HCT116 (cell line): ENCODE data around the gene INPP4A. TPM values are rescaled to one million over a fixed set of nuclear protein-coding genes. Genes with fewer than 3 reads are reported as not detected.

ENCODE experiments used
- ATAC-seq: fragments of 200-7000 bp; cut with Tn5 transposase; 2 replicates; pipeline ENCODE4 v1.9.1; 2020; ENCODE audit warnings: mild to moderate bottlenecking, moderate library complexity
- BruUV-seq: library from RNA; stranded (reverse); fragments of 400-500 nt; replicated peaks from 2 replicates; lab custom pipeline; 2021; lab: Mats Ljungman, UMichigan
- CTCF ChIA-PET: fragments of 300-600 bp; sonication (Branson Sonifier 250); formaldehyde crosslinking; loops from one replicate; lab custom pipeline; 2021; ENCODE audit warnings: antibody characterized with exemption; lab: Charles Lee
- POLR2A ChIA-PET: fragments of 300-600, 350-600 bp; sonication (Branson Sonifier 250); formaldehyde crosslinking; loops from one replicate; lab custom pipeline; 2021; ENCODE audit warnings: antibody characterized with exemption; lab: Charles Lee
- RAD21 ChIA-PET, 2 experiments: fragments of 300-600 bp; sonication (Branson Sonifier 250); formaldehyde crosslinking; loops; one replicate each; lab custom pipeline; 2023; ENCODE audit warnings: low total read pairs in 2 of 2; ENCODE audit not compliant: uncharacterized antibody in 2 of 2, unreplicated experiment in 2 of 2, low non-redundant PET in 1 of 2; lab: Charles Lee
- DNase-seq: peaks from one replicate; pipeline ENCODE4 v3.0.0-alpha.2; 2010; ENCODE audit warnings: low read depth, low spot score
- H2AFZ ChIP-seq: fragments of 200-600 bp; shearing (Covaris generic), sonication (generic); 2 replicates; pipeline ENCODE4 v1.6.1; 2017; ENCODE audit warnings: low read depth, mixed run types, mixed read lengths, antibody characterized with exemption, low read length; ENCODE audit not compliant: poor library complexity, severe bottlenecking
- H3K27ac ChIP-seq: 2 replicates; pipeline ENCODE4 v1.5.1; 2012; ENCODE audit warnings: low read depth, low read length
- H3K27me3 ChIP-seq: fragments of 200-600 bp; sonication (generic); 2 replicates; pipeline ENCODE4 v1.6.1; 2016; ENCODE audit warnings: mixed run types, low read length, mixed read lengths; ENCODE audit not compliant: insufficient read depth
- H3K36me3 ChIP-seq, 2 experiments: fragments of 200-500 bp in 1 of 2; fragments of 200-600 bp in 1 of 2; sonication (Bioruptor generic) in 1 of 2; sonication (generic) in 1 of 2; 2 replicates each; pipeline versions ENCODE4 v1.5.1 to v1.6.1; 2014 to 2016; ENCODE audit warnings: low read length in 2 of 2, inconsistent platforms in 1 of 2, mixed read lengths in 1 of 2, mixed run types in 1 of 2; ENCODE audit not compliant: insufficient read depth in 2 of 2, control insufficient read depth in 1 of 2
- H3K4me1 ChIP-seq, 2 experiments: fragments of 200-600 bp in 1 of 2; sonication (generic) in 1 of 2; 2 replicates each; pipeline versions ENCODE4 v1.5.1 to v1.6.1; 2012 to 2017; ENCODE audit warnings: low read length in 2 of 2, inconsistent platforms in 1 of 2, mild to moderate bottlenecking in 1 of 2, mixed read lengths in 1 of 2, mixed run types in 1 of 2, moderate library complexity in 1 of 2; ENCODE audit not compliant: insufficient read depth in 2 of 2, control insufficient read depth in 1 of 2
- H3K4me2 ChIP-seq: fragments of 200-600 bp; sonication (generic); 2 replicates; pipeline ENCODE4 v1.6.1; 2017; ENCODE audit warnings: mixed run types, low read length, mixed read lengths
- H3K4me3 ChIP-seq, 2 experiments: fragments of 200-600 bp in 1 of 2; sonication (generic) in 1 of 2; replicated peaks in 1 of 2; 2 replicates each; pipeline ENCODE4 v1.5.1; 2011 to 2016; ENCODE audit warnings: low read length in 2 of 2, control low read depth in 1 of 2, low read depth in 1 of 2, mild to moderate bottlenecking in 1 of 2, mixed read lengths in 1 of 2, mixed run types in 1 of 2
- H3K79me2 ChIP-seq: fragments of 200-600 bp; sonication (generic); 2 replicates; pipeline ENCODE4 v1.6.1; 2017; ENCODE audit warnings: mild to moderate bottlenecking, mixed run types, low read length, moderate library complexity, mixed read lengths; ENCODE audit not compliant: insufficient read depth
- H3K9ac ChIP-seq: fragments of 200-600 bp; sonication (generic); 2 replicates; pipeline ENCODE4 v1.6.1; 2016; ENCODE audit warnings: low read length, mixed read lengths
- H3K9me2 ChIP-seq: fragments of 200-600 bp; sonication (generic), shearing (Covaris generic); 2 replicates; pipeline ENCODE4 v1.6.1; 2017; ENCODE audit warnings: mixed run types, mild to moderate bottlenecking, moderate library complexity; ENCODE audit not compliant: insufficient read depth
- H3K9me3 ChIP-seq, 2 experiments: fragments of 200-500 bp in 1 of 2; fragments of 200-600 bp in 1 of 2; sonication (Bioruptor generic) in 1 of 2; sonication (generic) in 1 of 2; 2 replicates each; pipeline ENCODE4 v1.6.1; 2014 to 2017; ENCODE audit warnings: low read length in 2 of 2, mixed read lengths in 2 of 2, inconsistent platforms in 1 of 2, low read depth in 1 of 2, mild to moderate bottlenecking in 1 of 2, mixed run types in 1 of 2, moderate library complexity in 1 of 2; ENCODE audit not compliant: control insufficient read depth in 1 of 2, insufficient read depth in 1 of 2
- H4K20me1 ChIP-seq: fragments of 200-600 bp; sonication (generic), shearing (Covaris generic); 2 replicates; pipeline ENCODE4 v1.6.1; 2017; ENCODE audit warnings: mixed run types, mild to moderate bottlenecking, moderate library complexity; ENCODE audit not compliant: insufficient read depth
- CEBPB ChIP-seq: IDR thresholded peaks from 2 replicates; pipeline ENCODE4 v1.6.1; 2012; ENCODE audit warnings: low read depth
- EGR1 ChIP-seq: IDR thresholded peaks from 2 replicates; pipeline ENCODE4 v1.6.1; 2012; ENCODE audit warnings: low read depth
- EZH2 ChIP-seq: fragments of 200-600 bp; sonication (generic); IDR thresholded peaks from 2 replicates; pipeline ENCODE4 v1.6.1; 2017; ENCODE audit warnings: antibody characterized with exemption, mixed run types
- FOSL1 ChIP-seq: IDR thresholded peaks from 2 replicates; pipeline ENCODE4 v1.6.1; 2012; ENCODE audit warnings: low read depth
- JUND ChIP-seq: IDR thresholded peaks from 2 replicates; pipeline ENCODE4 v1.6.1; 2012
- MAX ChIP-seq: IDR thresholded peaks from 2 replicates; pipeline ENCODE4 v1.6.1; 2012
- REST ChIP-seq: IDR thresholded peaks from 2 replicates; pipeline ENCODE4 v1.6.1; 2012; ENCODE audit warnings: low read depth
- SIN3A ChIP-seq: IDR thresholded peaks from 2 replicates; pipeline ENCODE4 v1.6.1; 2012; ENCODE audit warnings: low read depth
- SRF ChIP-seq: IDR thresholded peaks from 2 replicates; pipeline ENCODE4 v1.6.1; 2012; ENCODE audit warnings: low read depth
- TCF7L2 ChIP-seq: IDR thresholded peaks from 2 replicates; pipeline ENCODE4 v1.7.0; 2011; ENCODE audit warnings: borderline replicate concordance, inconsistent platforms; ENCODE audit not compliant: insufficient read depth, insufficient read length; ENCODE audit errors: extremely low read depth
- ZBTB33 ChIP-seq: IDR thresholded peaks from 2 replicates; pipeline ENCODE4 v1.6.1; 2011; ENCODE audit warnings: mild to moderate bottlenecking, low read length, moderate library complexity; ENCODE audit not compliant: insufficient replicate concordance; ENCODE audit errors: extremely low read depth
- ZNF274 ChIP-seq: fragments of 200-500 bp; sonication (Bioruptor generic); IDR thresholded peaks from 2 replicates; pipeline ENCODE4 v1.6.1; 2014; ENCODE audit warnings: mild to moderate bottlenecking, low read depth, low read length, inconsistent platforms
- intact Hi-C: fragments of 100-400 bp; cut with micrococcal nuclease; formaldehyde crosslinking; loops from 2 replicates; pipeline ENCODE4 v1.10.0; 2022
- total RNA-seq: library from RNA; stranded (reverse); gene quantifications from one replicate; pipeline ENCODE4 v1.2.1, GENCODE V29; 2021; ENCODE audit not compliant: unreplicated experiment

INPP4A gene
- total RNA-seq, 1 experiment from 2014 or later: 18.5 TPM

- Histone ChIP-seq H3K4me3 (no peak overlapping the region), H3K27me3 (no peaks in the 10 kb centered on the region), H3K4me2 (peak overlapping the region; percentile 10), H3K79me2 (peaks cover 17% of the 10 kb centered on the region; the same call in 1 of the 2 replicates), H3K9me2 (no peaks in the 10 kb centered on the region), H3K27ac (no peak overlapping the region), H4K20me1 (no peaks in the 10 kb centered on the region), H3K4me1 (peaks cover 3 to 44% of the 10 kb centered on the region in 2 experiments; a peak in 2 of 4 replicates), H3K36me3 (no peaks in the 10 kb centered on the region), H3K9ac (peak overlapping the region; percentile 3; the same call in 1 of the 2 replicates), H3K9me3 (no peaks in the 10 kb centered on the region), H2AFZ (no peak overlapping the region)
- ChIA-PET CTCF (no interaction called here), POLR2A (no interaction called here), RAD21 (no interaction called here)
- BruUV-seq: no TSS peak
- TF ChIP-seq EGR1: no peak
- peak; percentile 52 for ATAC-seq
- DNase-seq: no peak
- intact Hi-C loops: no loop called here
Measured at GRCh38 chr2:98457045-98457696, 12.5 kb downstream of the INPP4A start.

GRCh38 chr2:98458207-98458606 is 13.5 kb downstream of the INPP4A start:
- no peaks in the 10 kb centered on the region for H4K20me1 ChIP-seq

More at GRCh38 chr2:98458207-98458606, 13.5 kb downstream of the INPP4A start:
- BruUV-seq: no TSS peak
- no peaks in the 10 kb centered on the region for H3K36me3 ChIP-seq
- H3K4me1 ChIP-seq: peaks cover 3 to 44% of the 10 kb centered on the region in 2 experiments; a peak in 2 of 4 replicates
- CTCF ChIA-PET: no interaction called here
- ATAC-seq (no peak), DNase-seq (no peak)
- RAD21 ChIA-PET: no interaction called here
- H3K4me3 ChIP-seq: no peak overlapping the region
- no peaks in the 10 kb centered on the region for H3K9me2 ChIP-seq
- H2AFZ ChIP-seq: no peak overlapping the region
- H3K9ac ChIP-seq: no peak overlapping the region
- H3K4me2 ChIP-seq: no peak overlapping the region
- POLR2A ChIA-PET: no interaction called here
- peaks cover 9% of the 10 kb centered on the region; the same call in 1 of the 2 replicates for H3K79me2 ChIP-seq
- intact Hi-C loops: no loop called here
- H3K27me3 ChIP-seq: no peaks in the 10 kb centered on the region
- TF ChIP-seq SRF (no peak), REST (no peak), FOSL1 (no peak), JUND (no peak), CEBPB (no peak), ZNF274 (no peak), ZBTB33 (no peak), SIN3A (no peak), MAX (no peak), TCF7L2 (no peak), EZH2 (no peak)
- H3K27ac ChIP-seq: no peak overlapping the region
- H3K9me3 ChIP-seq: no peaks in the 10 kb centered on the region
